Gastroesophageal sphincter (tissue), 4 donors: ENCODE data around the gene MMEL1. TPM values are rescaled to one million over a fixed set of nuclear protein-coding genes. Genes with fewer than 3 reads are reported as not detected.

Experiments used
- ATAC-seq: fragments of 150-250 bp; one replicate; pipeline ENCODE4 v1.9.1; 2016; ENCODE audit warnings: mild to moderate bottlenecking, moderate library complexity
- H3K27ac ChIP-seq, 4 donors: fragments of 200-600 bp; sonication (generic) in 3 of 4; 1 replicate in 3 of 4; 2 replicates in 1 of 4; pipeline ENCODE4 v1.5.1; 2016 to 2019
- H3K27me3 ChIP-seq: fragments of 200-600 bp; sonication (generic); one replicate; pipeline ENCODE4 v1.5.1; 2019
- H3K36me3 ChIP-seq, 2 donors: fragments of 200-600 bp; sonication (generic); one replicate each; pipeline ENCODE4 v1.5.1; 2019; ENCODE audit warnings: control low read depth in 1 of 2
- H3K4me1 ChIP-seq, 3 donors: fragments of 200-600 bp; sonication (generic); 1 replicate in 2 of 3; 2 replicates in 1 of 3; pipeline ENCODE4 v1.5.1; 2016 to 2019; ENCODE audit warnings: control low read depth in 2 of 3
- H3K4me3 ChIP-seq, 2 donors: fragments of 200-600 bp; sonication (generic); one replicate each; pipeline ENCODE4 v1.5.1; 2019; ENCODE audit warnings: mild to moderate bottlenecking in 1 of 2, moderate library complexity in 1 of 2
- H3K9me3 ChIP-seq, 3 donors: fragments of 200-600 bp; sonication (generic); one replicate each; pipeline ENCODE4 v1.5.1; 2017 to 2019; ENCODE audit warnings: control low read depth in 2 of 3
- EP300 ChIP-seq: sonication (generic); formaldehyde crosslinking; IDR thresholded peaks from one replicate; pipeline ENCODE4 v1.6.1; 2017; ENCODE audit warnings: antibody characterized with exemption, mild to moderate bottlenecking
- POLR2A ChIP-seq, 2 donors: fragments of 450-650 bp; IDR thresholded peaks; one replicate each; pipeline ENCODE4 v1.6.1; 2017; ENCODE audit warnings: antibody characterized with exemption in 2 of 2, mild to moderate bottlenecking in 2 of 2, moderate library complexity in 1 of 2
- POLR2AphosphoS5 ChIP-seq: sonication (generic); formaldehyde crosslinking; IDR thresholded peaks from one replicate; pipeline ENCODE4 v1.6.1; 2017; ENCODE audit warnings: antibody characterized with exemption
- WGBS, 2 donors: methylation state at CpG; one replicate each; pipeline ENCODE4 v1.1.5; 2018; ENCODE audit warnings: low coverage in 1 of 2; 5-methylcytosine and 5-hydroxymethylcytosine counted together
- total RNA-seq, 4 donors: library from RNA; depleted of rRNA; stranded (reverse); fragments of >200 nt; gene quantifications; one replicate each; pipeline ENCODE4 v1.1.0, GENCODE V29; 2016
- TF ChIP-seq, protein P1 (sequence below), 4 experiments: fragments of 200-600 bp in 2 of 4; fragments of 450-650 bp in 2 of 4; sonication (generic) in 1 of 4; IDR thresholded peaks; one replicate each; pipeline ENCODE4 v1.5.1; 2017 to 2019; ENCODE audit warnings: antibody characterized with exemption in 4 of 4, mild to moderate bottlenecking in 2 of 4, moderate library complexity in 2 of 4

Gene MMEL1
- total RNA-seq, 4 donors from 2014 or later, result 1.4 to 3.9 (median 2.1) TPM; not detected in 1

DNA sequence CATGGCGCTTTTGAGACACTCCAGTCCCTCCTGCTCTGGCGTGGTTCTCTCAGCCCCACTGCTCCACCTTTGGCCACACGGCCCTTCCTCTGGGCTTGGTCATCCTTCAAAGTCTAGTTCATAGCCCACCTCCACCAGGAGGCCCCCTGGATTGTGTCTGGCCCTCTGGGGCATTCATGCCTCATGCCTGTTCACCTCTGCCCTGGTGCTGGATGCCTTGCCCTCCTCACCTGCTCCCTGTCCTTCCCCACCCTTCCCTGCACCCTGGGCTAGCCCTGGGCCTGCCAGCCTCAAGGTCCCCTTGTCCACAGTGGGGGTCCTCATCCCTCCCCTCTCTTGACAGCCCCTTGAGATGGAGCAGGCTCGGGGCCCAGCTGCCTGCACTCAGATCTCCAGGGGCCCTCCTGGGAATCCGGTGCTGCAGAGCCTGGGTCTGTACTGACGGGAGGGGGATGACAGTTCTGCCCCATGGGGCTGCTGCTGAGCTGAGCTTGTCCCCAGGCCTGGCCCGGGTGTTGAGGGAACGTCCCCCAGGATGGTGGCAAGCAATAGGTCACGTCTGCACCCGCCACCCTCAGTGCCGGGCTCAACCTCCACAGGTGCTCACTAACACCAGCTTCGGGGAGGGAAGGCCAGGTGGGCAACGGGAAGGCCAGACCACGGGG is 27.8 kb downstream of the MMEL1 start:
- 56 to 90% methylated on average over 2 to 3 of the region's 14 CpGs for WGBS, 2 donors
- ATAC-seq, result no peak
- Histone ChIP-seq H3K4me3 (no peak overlapping the region), H3K9me3 (peaks cover 0 to 24% (median 2%) of the 10 kb centered on the region in 3 donors), H3K4me1 (peaks cover 0 to 14% (median 0%) of the 10 kb centered on the region in 3 donors), H3K27ac (no peak overlapping the region), H3K27me3 (peaks cover 66% of the 10 kb centered on the region), H3K36me3 (no peaks in the 10 kb centered on the region)
- TF ChIP-seq, protein P1, sequence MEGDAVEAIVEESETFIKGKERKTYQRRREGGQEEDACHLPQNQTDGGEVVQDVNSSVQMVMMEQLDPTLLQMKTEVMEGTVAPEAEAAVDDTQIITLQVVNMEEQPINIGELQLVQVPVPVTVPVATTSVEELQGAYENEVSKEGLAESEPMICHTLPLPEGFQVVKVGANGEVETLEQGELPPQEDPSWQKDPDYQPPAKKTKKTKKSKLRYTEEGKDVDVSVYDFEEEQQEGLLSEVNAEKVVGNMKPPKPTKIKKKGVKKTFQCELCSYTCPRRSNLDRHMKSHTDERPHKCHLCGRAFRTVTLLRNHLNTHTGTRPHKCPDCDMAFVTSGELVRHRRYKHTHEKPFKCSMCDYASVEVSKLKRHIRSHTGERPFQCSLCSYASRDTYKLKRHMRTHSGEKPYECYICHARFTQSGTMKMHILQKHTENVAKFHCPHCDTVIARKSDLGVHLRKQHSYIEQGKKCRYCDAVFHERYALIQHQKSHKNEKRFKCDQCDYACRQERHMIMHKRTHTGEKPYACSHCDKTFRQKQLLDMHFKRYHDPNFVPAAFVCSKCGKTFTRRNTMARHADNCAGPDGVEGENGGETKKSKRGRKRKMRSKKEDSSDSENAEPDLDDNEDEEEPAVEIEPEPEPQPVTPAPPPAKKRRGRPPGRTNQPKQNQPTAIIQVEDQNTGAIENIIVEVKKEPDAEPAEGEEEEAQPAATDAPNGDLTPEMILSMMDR (IDR thresholded peaks at IDR 0.05), result no peak
- TF ChIP-seq POLR2A (IDR thresholded peaks at IDR 0.05), result no peak
- TF ChIP-seq EP300, result no peak
- TF ChIP-seq POLR2AphosphoS5, result no peak

DNA sequence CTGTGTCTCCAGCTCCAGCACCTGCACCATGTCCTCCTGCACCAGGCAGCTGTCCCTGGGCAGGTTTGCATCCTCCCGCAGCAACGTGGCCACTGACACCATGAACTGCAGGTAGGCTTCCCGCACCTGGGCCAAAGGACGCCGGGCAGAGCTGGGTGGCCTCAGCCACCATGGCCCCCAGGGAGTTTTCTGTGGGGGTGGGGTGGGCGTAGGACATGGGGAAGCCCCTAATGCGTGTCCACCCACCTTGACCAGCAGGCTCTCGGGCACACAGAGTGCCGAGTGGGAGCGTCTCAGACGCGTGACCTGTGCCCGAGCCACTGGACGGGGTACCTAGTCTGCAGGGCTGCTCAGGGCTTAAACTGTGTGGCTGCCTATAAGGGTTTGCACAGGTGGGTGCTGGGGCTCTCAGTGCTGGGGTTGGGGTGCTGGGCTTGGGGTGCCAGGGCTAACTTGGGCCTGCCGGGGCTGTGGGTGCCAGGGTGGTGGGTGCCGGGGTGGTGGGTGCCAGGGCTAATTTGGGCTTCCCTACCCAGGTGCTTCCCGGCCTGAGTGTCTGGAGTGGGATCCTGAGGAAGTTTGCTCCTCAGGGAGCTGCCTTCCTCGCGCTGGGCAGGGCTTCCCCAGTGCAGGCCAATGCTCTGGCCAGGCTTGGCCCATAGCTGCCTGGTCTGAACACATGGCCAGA is 28.5 kb downstream of the MMEL1 start:
- no peak for ATAC-seq
- TF ChIP-seq, protein P1 (IDR thresholded peaks at IDR 0.05), result no peak
- no peak for TF ChIP-seq POLR2AphosphoS5
- TF ChIP-seq POLR2A (IDR thresholded peaks at IDR 0.05), result no peak
- 70% methylated on average over 3 of the region's 19 CpGs; no CpG with 5 or more reads in 1 of the 2 donors for WGBS, 2 donors

DNA sequence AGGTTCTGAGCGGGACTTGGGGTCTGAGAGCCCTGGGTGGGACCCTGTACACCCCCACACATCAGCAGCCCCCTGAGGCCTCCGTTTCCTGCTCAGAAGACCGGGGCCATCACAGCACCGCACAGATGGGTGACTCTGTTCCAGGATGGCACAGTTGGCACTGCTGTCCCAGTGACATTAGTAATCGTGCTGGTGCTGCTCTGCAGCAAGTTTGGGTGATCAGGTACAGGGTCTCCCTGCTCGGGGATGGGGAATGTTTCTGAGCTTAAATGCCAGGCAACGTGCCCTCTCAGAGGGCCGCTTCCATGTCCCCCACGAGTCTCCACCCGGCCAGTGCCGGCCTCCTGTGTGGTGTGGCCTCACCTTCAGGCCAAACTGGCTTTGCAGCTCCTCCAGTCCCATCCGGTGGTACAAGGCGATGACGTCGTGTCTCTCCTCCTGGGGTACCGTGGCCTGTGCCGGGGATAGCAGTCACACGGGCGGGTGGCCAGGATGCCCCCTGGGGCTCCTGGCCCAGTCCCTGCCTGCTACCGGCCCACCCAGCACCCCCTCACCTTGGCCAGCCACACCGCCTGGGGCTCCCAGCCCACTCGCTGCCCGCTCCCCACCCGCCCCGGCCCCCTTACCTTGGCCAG is 29.2 kb downstream of the MMEL1 start:
- WGBS, 2 donors, result 69% methylated on average over 10 of the region's 25 CpGs; no CpG with 5 or more reads in 1 of the 2 donors
- no peak overlapping the region for H3K4me3 ChIP-seq
- peaks cover 0 to 14% (median 0%) of the 10 kb centered on the region in 3 donors for H3K4me1 ChIP-seq
- no peak for ATAC-seq
- no peak overlapping the region for H3K27ac ChIP-seq
- peaks cover 56% of the 10 kb centered on the region for H3K27me3 ChIP-seq
- no peaks in the 10 kb centered on the region for H3K36me3 ChIP-seq
- TF ChIP-seq, protein P1 (IDR thresholded peaks at IDR 0.05), result no peak
- TF ChIP-seq EP300 (no peak), POLR2A (IDR thresholded peaks at IDR 0.05) (no peak), POLR2AphosphoS5 (no peak)
- peaks cover 0 to 37% (median 2%) of the 10 kb centered on the region in 3 donors for H3K9me3 ChIP-seq

More for the DNA sequence above, 28.5 kb downstream of the MMEL1 start:
- no peak overlapping the region for H3K27ac ChIP-seq
- peaks cover 0 to 31% (median 2%) of the 10 kb centered on the region in 3 donors for H3K9me3 ChIP-seq
- H3K27me3 ChIP-seq, result peaks cover 59% of the 10 kb centered on the region
- H3K36me3 ChIP-seq, result no peaks in the 10 kb centered on the region
- H3K4me3 ChIP-seq, result no peak overlapping the region
- H3K4me1 ChIP-seq, result peaks cover 0 to 14% (median 0%) of the 10 kb centered on the region in 3 donors

DNA sequence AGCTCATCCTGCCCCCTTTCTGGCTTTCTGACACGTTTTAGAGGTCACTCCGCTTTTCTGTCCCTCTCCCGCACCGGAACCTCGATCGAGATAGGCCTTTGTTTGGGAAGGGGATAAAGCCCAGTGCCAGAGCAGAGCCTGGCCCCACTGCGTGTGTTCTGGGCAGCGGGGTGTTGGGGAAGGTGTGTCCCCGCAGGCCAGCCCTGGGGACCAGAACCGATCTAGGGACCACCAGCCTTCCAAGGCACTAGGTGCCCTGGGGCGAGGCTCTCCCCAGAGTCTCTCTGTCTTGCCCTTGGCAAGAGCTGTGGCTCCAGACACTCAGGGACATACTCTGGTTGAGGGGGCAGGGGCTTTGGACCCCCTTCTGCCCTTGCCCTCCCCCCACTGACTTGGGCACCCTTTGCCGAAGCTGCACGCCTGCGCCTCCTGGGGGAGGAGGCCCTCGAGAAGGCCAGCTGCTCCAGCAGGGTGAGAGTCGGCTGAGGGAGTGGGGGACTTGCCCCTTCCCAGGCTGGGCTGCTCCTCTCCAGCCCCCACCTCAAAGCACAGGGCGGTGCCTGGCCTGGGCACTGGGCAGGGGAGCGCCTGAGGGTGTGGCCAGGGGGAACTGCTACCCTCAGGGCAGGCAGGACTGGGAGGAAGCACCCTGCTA is 29.8 kb downstream of the MMEL1 start:
- TF ChIP-seq, protein P1 (IDR thresholded peaks at IDR 0.05), result no peak
- TF ChIP-seq POLR2AphosphoS5 (no peak), POLR2A (IDR thresholded peaks at IDR 0.05) (no peak), EP300 (no peak)
- Histone ChIP-seq H3K27me3 (peaks cover 56% of the 10 kb centered on the region), H3K4me1 (peaks cover 0 to 12% (median 0%) of the 10 kb centered on the region in 3 donors), H3K4me3 (no peak overlapping the region), H3K27ac (no peak overlapping the region), H3K36me3 (no peaks in the 10 kb centered on the region), H3K9me3 (peaks cover 0 to 44% (median 2%) of the 10 kb centered on the region in 3 donors)
- no peak for ATAC-seq
- WGBS, 2 donors, result 92% methylated on average over 11 of the region's 18 CpGs; no CpG with 5 or more reads in 1 of the 2 donors
